ENCODE measurements around the gene MLLT6. TPM values are rescaled to one million over a fixed set of nuclear protein-coding genes. Genes with fewer than 3 reads are reported as not detected.

Gene MLLT6
- total and polyA plus RNA-seq, 2 of the 13 experiments (the other 11 are each of a cell fraction or from before 2014, with no cell fraction given): 50.7 to 69.5 TPM

DNA sequence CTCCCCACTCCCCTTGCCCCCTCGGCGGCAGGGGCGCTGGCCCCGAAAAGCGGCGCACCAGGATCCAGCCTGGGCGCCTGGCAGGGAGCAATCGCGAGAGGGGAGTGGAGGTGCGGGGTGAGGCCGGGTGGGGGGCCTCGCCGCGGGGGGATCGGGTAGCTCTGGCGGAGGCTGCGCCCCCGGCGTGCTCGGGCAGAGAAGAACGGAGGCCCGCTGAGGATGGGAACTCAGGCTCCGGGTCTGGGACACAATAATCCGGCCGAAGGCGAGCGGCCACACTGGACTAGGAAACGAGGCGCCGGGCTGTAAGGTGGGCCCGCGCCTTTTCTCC is 43.8 kb downstream of the MLLT6 start (continued):
- TF ChIP-seq GABPA (IDR thresholded peaks at IDR 0.05; ENCODE audit: low read depth, low read length): no peak
- TF ChIP-seq GABPA (CRISPR knock-in tag; IDR thresholded peaks at IDR 0.05; ENCODE audit: low read depth): no peak
- TF ChIP-seq ZIK1 (CRISPR knock-in tag; IDR thresholded peaks at IDR 0.05; ENCODE audit: borderline replicate concordance, low read depth): no peak
- TF ChIP-seq, protein P1, sequence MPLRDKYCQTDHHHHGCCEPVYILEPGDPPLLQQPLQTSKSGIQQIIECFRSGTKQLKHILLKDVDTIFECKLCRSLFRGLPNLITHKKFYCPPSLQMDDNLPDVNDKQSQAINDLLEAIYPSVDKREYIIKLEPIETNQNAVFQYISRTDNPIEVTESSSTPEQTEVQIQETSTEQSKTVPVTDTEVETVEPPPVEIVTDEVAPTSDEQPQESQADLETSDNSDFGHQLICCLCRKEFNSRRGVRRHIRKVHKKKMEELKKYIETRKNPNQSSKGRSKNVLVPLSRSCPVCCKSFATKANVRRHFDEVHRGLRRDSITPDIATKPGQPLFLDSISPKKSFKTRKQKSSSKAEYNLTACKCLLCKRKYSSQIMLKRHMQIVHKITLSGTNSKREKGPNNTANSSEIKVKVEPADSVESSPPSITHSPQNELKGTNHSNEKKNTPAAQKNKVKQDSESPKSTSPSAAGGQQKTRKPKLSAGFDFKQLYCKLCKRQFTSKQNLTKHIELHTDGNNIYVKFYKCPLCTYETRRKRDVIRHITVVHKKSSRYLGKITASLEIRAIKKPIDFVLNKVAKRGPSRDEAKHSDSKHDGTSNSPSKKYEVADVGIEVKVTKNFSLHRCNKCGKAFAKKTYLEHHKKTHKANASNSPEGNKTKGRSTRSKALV (CRISPR knock-in tag; IDR thresholded peaks at IDR 0.05): no peak
- TF ChIP-seq YY1 (IDR thresholded peaks at IDR 0.05; ENCODE audit: insufficient read depth, insufficient replicate concordance, low read depth, low read length): no peak
- TF ChIP-seq, protein P2, sequence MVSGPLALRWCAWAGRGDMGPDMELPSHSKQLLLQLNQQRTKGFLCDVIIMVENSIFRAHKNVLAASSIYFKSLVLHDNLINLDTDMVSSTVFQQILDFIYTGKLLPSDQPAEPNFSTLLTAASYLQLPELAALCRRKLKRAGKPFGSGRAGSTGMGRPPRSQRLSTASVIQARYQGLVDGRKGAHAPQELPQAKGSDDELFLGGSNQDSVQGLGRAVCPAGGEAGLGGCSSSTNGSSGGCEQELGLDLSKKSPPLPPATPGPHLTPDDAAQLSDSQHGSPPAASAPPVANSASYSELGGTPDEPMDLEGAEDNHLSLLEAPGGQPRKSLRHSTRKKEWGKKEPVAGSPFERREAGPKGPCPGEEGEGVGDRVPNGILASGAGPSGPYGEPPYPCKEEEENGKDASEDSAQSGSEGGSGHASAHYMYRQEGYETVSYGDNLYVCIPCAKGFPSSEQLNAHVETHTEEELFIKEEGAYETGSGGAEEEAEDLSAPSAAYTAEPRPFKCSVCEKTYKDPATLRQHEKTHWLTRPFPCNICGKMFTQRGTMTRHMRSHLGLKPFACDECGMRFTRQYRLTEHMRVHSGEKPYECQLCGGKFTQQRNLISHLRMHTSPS (CRISPR knock-in tag; IDR thresholded peaks at IDR 0.05; ENCODE audit: low read depth): no peak

DNA sequence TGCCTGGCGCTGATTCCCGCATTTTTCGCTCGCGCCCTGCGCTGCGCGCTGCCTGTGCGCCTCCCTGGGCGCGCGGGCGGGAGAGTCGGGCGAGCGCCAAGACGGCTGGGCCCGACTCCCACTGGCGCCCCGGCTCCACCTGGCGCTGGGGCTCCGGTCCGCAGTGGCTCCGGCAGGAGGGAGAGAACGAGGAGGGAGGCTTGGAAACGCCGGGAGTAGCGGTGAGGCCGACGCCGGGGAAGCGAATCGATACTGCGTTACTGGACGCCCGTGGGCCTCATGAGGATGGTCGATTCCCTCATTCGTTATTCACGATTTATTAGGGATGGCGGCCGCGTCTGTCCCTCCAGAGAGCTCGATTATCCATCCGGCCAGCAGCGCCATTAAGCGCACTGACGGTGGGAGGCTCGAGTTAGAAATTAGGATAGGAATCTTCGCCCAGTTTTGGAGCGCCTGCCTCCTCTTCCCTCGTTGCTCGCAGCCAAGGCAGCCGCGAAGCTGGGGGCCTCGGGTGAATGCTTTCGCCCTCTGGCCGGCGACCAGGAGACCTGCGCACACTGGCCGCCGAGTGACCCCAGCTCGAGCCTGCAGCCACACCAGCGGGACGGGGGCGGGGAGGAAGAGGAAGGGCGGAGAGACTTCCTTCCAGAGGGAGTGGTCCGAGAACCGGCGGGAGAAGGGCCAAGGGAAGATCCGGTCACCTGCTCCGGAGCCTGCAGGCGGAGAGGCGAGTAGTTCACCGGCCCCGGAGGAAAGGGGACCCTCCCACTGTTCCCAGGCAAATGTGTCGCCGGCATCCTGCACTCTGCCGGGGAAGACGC is 44.4 kb downstream of the MLLT6 start:
- H4K20me1 ChIP-seq (ENCODE audit: insufficient read depth, low read length): no peaks in the 10 kb centered on the region
- no peak for FAIRE-seq
- in situ Hi-C loops (cut with HindIII; ENCODE audit: extremely low pct_ligation_motif_present, low pct_unique_long_range_greater_than_20kb): loop anchor here (25.0 kb wide), 1 partner anchor 413 kb away; the partner anchor contains the start of genes ARL5C and PLXDC1
- ChIA-PET POLR2A (interaction anchor here (0.8 to 4.4 kb wide), 10 partner anchors 15 to 121 kb away, joined by 4 to 57 read pairs (median 6); partner anchors contain the start of genes CISD3 and LASP1), CTCF (ENCODE audit: low intra/inter-chr PET ratio, low total read pairs) (no interaction called here)
- H3K4me3 ChIP-seq (replicated peaks in 1 of 3; ENCODE audit: insufficient read depth in 1 of 3, low read depth in 2 of 3, low read length in 3 of 3): peak overlapping the region; percentile 82 to 93 (median 84)
- H3K4me2 ChIP-seq (ENCODE audit: low read depth, low read length): peak overlapping the region; percentile 91
- TSS peak; percentile 71 for BruUV-seq (replicated peaks)
- peaks cover 43% of the 10 kb centered on the region for H3K79me2 ChIP-seq (ENCODE audit: insufficient read depth, low read length)
- under 1% methylated on average over 40 of the region's 79 CpGs for WGBS (ENCODE audit: low lambda C conversion rate)
- H2AFZ ChIP-seq (ENCODE audit: low read length): no peak overlapping the region
- intact Hi-C loops (cut with micrococcal nuclease; ENCODE audit: unreplicated experiment): loop anchor here (2.0 to 5.0 kb wide), 3 partner anchors 19 to 1358 kb away; partner anchors contain the start of gene CISD3
- H3K9me3 ChIP-seq (ENCODE audit: low read length): no peaks in the 10 kb centered on the region
- H3K27ac ChIP-seq (ENCODE audit: extremely low read length, insufficient read depth, low read length): peak overlapping the region; percentile 68
- H3K36me3 ChIP-seq (replicated peaks in 1 of 2; ENCODE audit: control insufficient read depth in 1 of 2, insufficient read depth in 2 of 2, low read length in 2 of 2): peaks cover 0 to 1% of the 10 kb centered on the region in 2 experiments; a peak in 1 of 5 replicates
- H3K4me1 ChIP-seq (ENCODE audit: insufficient read depth, low read length): peaks cover 52% of the 10 kb centered on the region
- peak; percentile 89 for DNase-seq (ENCODE audit: low spot score)
- ATAC-seq: peak; percentile 32
- no peaks in the 10 kb centered on the region; a peak in 1 of 5 replicates for H3K27me3 ChIP-seq (ENCODE audit: control insufficient read depth in 1 of 2, insufficient read depth in 2 of 2, low read length in 2 of 2)
- peak overlapping the region; percentile 68 for H3K9ac ChIP-seq (ENCODE audit: insufficient read depth, low read depth, low read length)
- peak; percentile 91; the same call in 1 of the 2 replicates for TF ChIP-seq ZNF451 (CRISPR knock-in tag; IDR thresholded peaks at IDR 0.05)
- no peak for TF ChIP-seq HHEX (CRISPR knock-in tag; IDR thresholded peaks at IDR 0.05)
- TF ChIP-seq ZSCAN21 (CRISPR knock-in tag; IDR thresholded peaks at IDR 0.05; ENCODE audit: borderline replicate concordance): peak; percentile 44; the same call in 1 of the 2 replicates
- TF ChIP-seq CSRNP1 (CRISPR knock-in tag; IDR thresholded peaks at IDR 0.05): peak; percentile 69
- TF ChIP-seq TFDP1 (CRISPR knock-in tag; IDR thresholded peaks at IDR 0.05; ENCODE audit: borderline replicate concordance): peak; percentile 97
- TF ChIP-seq ZNF614 (CRISPR knock-in tag; IDR thresholded peaks at IDR 0.05; ENCODE audit: borderline replicate concordance): peak; percentile 86; the same call in 1 of the 2 replicates
- no peak for TF ChIP-seq RBAK (CRISPR knock-in tag; IDR thresholded peaks at IDR 0.05)

All from HepG2 (cell line).